ENCODE measurements around the gene ASB10.
A peak's percentile ranks its signal among the peaks of the same experiment; 100 is the strongest.

ASB10 gene, protein sequence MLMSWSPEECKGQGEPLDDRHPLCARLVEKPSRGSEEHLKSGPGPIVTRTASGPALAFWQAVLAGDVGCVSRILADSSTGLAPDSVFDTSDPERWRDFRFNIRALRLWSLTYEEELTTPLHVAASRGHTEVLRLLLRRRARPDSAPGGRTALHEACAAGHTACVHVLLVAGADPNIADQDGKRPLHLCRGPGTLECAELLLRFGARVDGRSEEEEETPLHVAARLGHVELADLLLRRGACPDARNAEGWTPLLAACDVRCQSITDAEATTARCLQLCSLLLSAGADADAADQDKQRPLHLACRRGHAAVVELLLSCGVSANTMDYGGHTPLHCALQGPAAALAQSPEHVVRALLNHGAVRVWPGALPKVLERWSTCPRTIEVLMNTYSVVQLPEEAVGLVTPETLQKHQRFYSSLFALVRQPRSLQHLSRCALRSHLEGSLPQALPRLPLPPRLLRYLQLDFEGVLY

GRCh38 chr7:151186640-151187408, at the start of gene ASB10:
Gene ASB10 (minus strand): TSS chr7:151187250. CDS start chr7:151187130, 120 bp downstream.
- DNase-seq: no peak

- no peak for DNase-seq
Measured at GRCh38 chr7:151236406-151236805, 49.4 kb upstream of the ASB10 start.

DNA sequence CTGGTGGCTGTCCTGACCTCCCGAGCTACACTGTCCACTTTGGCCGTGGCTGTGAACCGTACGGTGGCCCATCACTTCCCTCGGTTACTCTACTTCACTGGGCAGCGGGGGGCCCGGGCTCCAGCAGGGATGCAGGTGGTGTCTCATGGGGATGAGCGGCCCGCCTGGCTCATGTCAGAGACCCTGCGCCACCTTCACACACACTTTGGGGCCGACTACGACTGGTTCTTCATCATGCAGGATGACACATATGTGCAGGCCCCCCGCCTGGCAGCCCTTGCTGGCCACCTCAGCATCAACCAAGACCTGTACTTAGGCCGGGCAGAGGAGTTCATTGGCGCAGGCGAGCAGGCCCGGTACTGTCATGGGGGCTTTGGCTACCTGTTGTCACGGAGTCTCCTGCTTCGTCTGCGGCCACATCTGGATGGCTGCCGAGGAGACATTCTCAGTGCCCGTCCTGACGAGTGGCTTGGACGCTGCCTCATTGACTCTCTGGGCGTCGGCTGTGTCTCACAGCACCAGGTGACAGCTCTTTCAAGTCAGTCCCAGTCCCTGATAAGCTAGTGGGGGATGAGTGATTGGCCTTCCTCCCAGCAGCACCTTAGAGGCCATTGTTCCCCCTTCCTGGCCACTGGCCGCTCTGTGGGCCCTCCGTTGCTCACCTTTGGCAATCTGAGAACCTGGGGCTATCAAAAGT, 48.2 kb upstream of the ASB10 start:
- no peak for DNase-seq

DNA sequence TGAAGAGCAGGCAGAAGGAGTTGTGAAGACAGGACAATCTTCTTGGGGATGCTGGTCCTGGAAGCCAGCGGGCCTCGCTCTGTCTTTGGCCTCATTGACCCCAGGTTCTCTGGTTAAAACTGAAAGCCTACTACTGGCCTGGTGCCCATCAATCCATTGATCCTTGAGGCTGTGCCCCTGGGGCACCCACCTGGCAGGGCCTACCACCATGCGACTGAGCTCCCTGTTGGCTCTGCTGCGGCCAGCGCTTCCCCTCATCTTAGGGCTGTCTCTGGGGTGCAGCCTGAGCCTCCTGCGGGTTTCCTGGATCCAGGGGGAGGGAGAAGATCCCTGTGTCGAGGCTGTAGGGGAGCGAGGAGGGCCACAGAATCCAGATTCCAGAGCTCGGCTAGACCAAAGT, 46.8 kb upstream of the ASB10 start:
- DNase-seq: no peak

GRCh38 chr7:151232917-151233701, 46.1 kb upstream of the ASB10 start:
- peak; percentile 22 for DNase-seq

GRCh38 chr7:151232091-151232916, 45.3 kb upstream of the ASB10 start, which contains the start of gene CHPF2:
Gene CHPF2 (plus strand): TSS chr7:151232483. CDS start chr7:151234012, 1,529 bp downstream.
- DNase-seq: peak; percentile 63

DNA sequence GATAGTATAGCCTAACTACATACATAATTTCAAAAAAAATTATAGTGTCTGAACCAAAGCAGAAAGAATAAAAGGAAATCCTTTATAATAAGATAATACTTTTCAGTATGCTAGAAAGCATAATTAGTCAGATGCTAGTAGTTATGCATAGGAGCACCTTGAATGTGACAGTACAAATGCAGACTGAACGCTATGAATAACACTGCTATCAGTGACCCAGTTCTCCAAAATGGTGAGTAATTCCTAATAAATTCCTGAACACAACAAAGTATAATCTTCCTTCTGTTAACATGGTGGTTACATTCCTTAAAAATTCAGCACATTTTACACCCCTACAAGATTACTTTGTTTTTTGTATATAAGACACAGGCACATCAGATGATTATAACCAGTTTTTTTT, 44.0 kb upstream of the ASB10 start:
- no peak for DNase-seq

DNA sequence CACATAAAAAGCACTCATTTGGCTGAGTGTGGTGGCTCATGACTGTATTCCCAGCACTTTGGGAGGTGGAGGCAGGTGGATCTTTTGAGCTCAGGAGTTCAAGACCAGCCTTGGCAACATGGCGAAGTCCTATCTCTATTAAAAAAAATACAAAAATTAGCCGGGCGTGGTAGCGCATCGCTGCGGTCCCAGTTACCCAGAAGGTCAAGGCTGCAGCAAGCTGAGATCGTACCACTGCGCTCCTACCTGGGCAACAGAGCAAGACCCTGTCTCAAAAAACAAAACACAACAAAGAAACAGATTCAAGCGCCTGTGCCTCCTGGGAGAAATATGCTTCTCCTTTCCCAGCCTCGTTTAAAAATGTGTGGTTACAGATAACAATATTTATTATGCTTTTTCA, 42.2 kb upstream of the ASB10 start:
- no peak for DNase-seq

- DNase-seq: no peak
Measured at GRCh38 chr7:151228024-151228866, 41.2 kb upstream of the ASB10 start.

DNA sequence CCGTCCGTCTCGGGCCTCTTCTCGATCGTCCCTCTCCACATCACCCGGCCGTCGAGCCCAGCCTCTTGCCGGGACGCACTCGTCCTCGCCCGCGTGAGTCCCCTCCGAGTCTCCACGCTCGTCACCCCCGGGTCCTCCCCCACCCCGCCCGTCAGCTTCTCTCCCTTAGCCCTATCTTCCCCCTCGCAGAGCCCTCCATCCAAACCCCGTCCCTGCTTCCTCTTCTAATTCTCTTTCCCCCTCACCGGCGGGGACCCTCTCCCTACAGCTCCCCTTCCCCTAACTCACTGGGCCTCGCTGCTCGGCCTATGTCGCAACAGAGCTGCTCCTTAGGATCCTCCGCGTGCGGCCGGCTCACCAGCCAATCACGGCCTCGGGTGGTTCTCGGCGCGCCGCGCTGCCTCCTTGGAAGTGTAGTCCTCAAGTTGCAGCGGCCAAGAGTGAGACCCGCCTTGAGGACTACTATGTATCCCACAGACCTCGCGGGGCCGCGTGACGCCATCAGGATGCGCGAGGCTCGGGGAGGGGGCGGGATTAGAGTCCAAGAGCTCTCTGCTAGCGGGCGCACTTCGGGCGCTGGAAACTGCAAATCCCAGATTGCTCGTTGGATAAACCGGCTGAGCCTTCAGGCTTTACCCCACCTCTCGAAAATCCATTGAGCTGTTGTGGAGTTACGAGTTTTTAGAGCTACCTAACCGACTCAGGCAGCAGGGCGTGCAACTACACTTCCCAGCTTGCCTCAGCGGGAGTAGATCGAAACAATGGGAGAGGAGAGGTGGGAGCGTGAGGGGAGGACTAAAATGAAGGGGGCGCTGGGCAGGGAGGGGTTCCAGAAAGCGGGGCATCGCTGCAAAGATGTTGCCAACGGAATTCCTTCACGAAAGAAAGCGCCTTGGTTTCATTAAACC, 40.1 kb upstream of the ASB10 start, which contains the start of gene ABCF2:
Gene ABCF2 (minus strand): TSS at position 331 of the 908 bp plus-strand sequence. CDS start 747 bp downstream, outside the sequence.
- DNase-seq: peak; percentile 90

- DNase-seq: no peak
Measured at GRCh38 chr7:151226560-151226874, 39.5 kb upstream of the ASB10 start.

DNA sequence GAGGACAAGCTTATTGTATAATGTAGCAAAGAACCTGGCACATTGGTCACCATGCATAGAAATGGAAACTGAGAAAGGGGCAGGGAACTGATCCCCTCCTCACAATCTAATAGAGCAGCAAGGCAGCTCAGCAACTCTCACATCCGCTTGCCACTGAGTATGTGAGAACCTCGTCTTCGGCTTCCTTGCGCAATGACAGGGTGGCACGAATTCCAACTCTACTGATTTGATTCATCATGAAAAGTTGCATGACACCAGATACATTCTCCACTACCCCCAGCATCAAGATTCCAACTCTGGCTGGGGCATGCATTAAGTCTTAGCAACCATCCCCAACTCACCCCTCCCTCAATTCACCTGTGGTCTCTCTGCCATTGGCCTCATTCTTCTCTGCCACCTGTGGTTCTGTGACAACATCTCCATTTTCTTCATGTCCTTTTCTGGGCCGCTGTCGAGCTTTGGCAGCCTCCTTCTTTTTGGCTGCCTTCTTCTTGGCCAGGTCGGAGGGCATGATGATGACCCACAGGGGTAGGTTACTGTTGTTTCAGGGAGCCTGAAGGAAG, 39.0 kb upstream of the ASB10 start:
- DNase-seq: no peak

- no peak for DNase-seq
Measured at GRCh38 chr7:151223728-151224127, 36.7 kb upstream of the ASB10 start.

DNA sequence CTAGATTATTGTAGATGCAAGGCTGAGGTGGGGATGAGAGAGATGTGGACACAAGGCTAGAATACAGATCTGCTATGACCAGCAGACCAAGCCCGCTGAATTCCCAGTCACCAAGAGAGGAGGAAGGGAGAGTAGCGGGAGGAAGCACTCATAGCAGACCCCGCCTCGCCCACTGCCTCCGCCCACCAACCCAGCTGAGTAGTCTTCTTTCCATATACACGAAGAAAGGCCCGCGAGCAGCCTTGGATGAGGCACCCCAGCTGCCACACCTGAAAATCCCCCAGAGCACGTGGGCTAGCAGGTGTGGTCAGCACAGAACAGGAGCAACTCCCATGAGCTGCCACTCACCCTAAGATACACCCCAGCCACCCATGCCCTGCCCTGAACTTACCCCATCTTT, 31.1 kb upstream of the ASB10 start:
- DNase-seq: no peak

GRCh38 chr7:151215396-151215795, 28.3 kb upstream of the ASB10 start:
- DNase-seq: no peak

DNA sequence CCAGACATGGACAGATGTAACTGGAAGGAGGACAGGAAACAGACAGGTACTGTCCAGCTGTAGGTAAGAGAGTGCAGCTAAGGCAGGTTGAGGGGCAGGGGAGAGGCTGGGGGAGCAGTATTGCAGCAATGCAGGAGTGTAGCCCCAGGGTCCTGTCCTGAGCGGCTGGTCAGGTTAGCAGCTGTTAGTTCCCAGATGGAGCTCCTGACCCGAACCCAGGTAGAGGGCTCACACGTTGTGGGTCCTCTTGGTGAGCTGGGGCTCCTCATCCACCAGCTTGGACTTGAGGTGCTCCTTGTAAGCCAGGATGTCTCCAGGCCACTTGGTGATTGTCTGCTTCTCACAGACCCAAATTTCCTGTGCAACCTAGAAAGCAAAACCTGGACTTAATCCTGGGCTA, 26.8 kb upstream of the ASB10 start:
- DNase-seq: no peak

DNA sequence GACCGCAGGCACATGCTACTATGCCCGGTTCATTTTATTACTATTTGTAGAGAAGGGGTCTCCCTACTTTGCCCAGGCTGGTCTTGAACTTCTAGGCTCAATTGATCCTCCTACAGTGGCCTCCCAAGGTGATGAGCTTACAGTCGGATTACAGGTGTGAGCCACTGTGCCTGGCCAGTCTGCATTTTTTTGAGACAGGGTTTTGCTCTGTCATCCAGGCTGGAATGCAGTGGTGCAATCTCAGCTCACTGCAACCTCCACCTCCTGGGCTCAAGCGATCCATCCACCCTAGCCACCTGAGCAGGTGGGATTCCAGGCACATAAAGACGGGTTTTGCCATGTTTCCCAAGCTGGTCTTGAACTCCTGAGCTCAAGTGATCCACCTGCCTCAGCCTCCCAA, 25.6 kb upstream of the ASB10 start:
- no peak for DNase-seq

GRCh38 chr7:151211155-151211772, 24.2 kb upstream of the ASB10 start:
- no peak for DNase-seq

All from T1000 (cell line).